Caco-2 (cell line): ENCODE measurements around the gene PDE12. TPM values are rescaled to one million over a fixed set of nuclear protein-coding genes. Genes with fewer than 3 reads are reported as not detected.

Experiments used
- BruUV-seq: library from RNA; stranded (reverse); fragments of 400-500 nt; replicated peaks from 2 replicates; lab custom pipeline; 2021; lab: Mats Ljungman, UMichigan
- CTCF ChIA-PET: fragments of 300-600 bp; sonication (Branson Sonifier 250); formaldehyde crosslinking; loops from one replicate; lab custom pipeline; 2022; ENCODE audit warnings: antibody characterized with exemption; lab: Charles Lee
- POLR2A ChIA-PET: fragments of 300-600 bp; sonication (Branson Sonifier 250); formaldehyde crosslinking; loops from one replicate; lab custom pipeline; 2022; ENCODE audit warnings: antibody characterized with exemption; lab: Charles Lee
- DNase-seq, 2 experiments: peaks; one replicate each; pipeline versions ENCODE4 v3.0.0 to v3.0.0-alpha.2; 2020 to 2022
- H3K27me3 ChIP-seq: replicated peaks from 2 replicates; pipeline ENCODE4 v1.6.0; 2011; ENCODE audit warnings: low read length; ENCODE audit not compliant: control insufficient read depth, insufficient read depth
- H3K36me3 ChIP-seq: 2 replicates; pipeline ENCODE4 v1.5.1; 2011; ENCODE audit warnings: low read length; ENCODE audit not compliant: control insufficient read depth, insufficient read depth
- H3K4me1 ChIP-seq: fragments of 250-450 bp; sonication (Bioruptor Pico); 2 replicates; pipeline ENCODE4 v1.5.1; 2020; ENCODE audit warnings: mild to moderate bottlenecking
- H3K4me3 ChIP-seq: 2 replicates; pipeline ENCODE4 v1.5.1; 2011; ENCODE audit warnings: low read depth, mild to moderate bottlenecking, control low read depth, low read length
- H3K9me3 ChIP-seq: fragments of 250-450 bp; sonication (Bioruptor Pico); 2 replicates; pipeline ENCODE4 v1.5.1; 2020; ENCODE audit warnings: mild to moderate bottlenecking, moderate library complexity
- H3K27ac Mint-ChIP-seq: one replicate; pipeline ENCODE4 v1.8.0; 2022; ENCODE audit warnings: mixed read lengths; ENCODE audit not compliant: unreplicated experiment
- H3K27me3 Mint-ChIP-seq: one replicate; pipeline ENCODE4 v1.8.0; 2022; ENCODE audit warnings: mixed read lengths; ENCODE audit not compliant: insufficient read depth, unreplicated experiment
- H3K36me3 Mint-ChIP-seq: one replicate; pipeline ENCODE4 v1.8.0; 2022; ENCODE audit warnings: mild to moderate bottlenecking, mixed read lengths; ENCODE audit not compliant: insufficient read depth, unreplicated experiment
- H3K4me1 Mint-ChIP-seq: one replicate; pipeline ENCODE4 v1.8.0; 2022; ENCODE audit warnings: low read depth, mixed read lengths; ENCODE audit not compliant: unreplicated experiment
- H3K4me3 Mint-ChIP-seq: one replicate; pipeline ENCODE4 v1.8.0; 2022; ENCODE audit warnings: mild to moderate bottlenecking, moderate library complexity, mixed read lengths; ENCODE audit not compliant: unreplicated experiment
- H3K9me3 Mint-ChIP-seq: one replicate; pipeline ENCODE4 v1.8.0; 2022; ENCODE audit warnings: mixed read lengths; ENCODE audit not compliant: unreplicated experiment
- intact Hi-C: fragments of 100-400 bp; cut with micrococcal nuclease; formaldehyde crosslinking; loops from one replicate; pipeline ENCODE4 v1.10.0; 2022; ENCODE audit not compliant: unreplicated experiment
- total RNA-seq: library from RNA; stranded (reverse); gene quantifications from 2 replicates; pipeline ENCODE4 v1.2.3, GENCODE V29; 2022
- TF ChIP-seq, protein P1 (sequence below), 2 experiments: fragments of 200-600 bp in 1 of 2; IDR thresholded peaks; 1 replicate in 1 of 2; 2 replicates in 1 of 2; pipeline versions ENCODE4 v1.5.1 to v1.8.0; 2011 to 2022; ENCODE audit warnings: antibody characterized with exemption in 1 of 2, control low read depth in 1 of 2, inconsistent platforms in 1 of 2, low read depth in 1 of 2, low read length in 1 of 2, mild to moderate bottlenecking in 1 of 2, moderate library complexity in 1 of 2; ENCODE audit not compliant: insufficient read depth in 1 of 2, severe bottlenecking in 1 of 2, unreplicated experiment in 1 of 2

Gene PDE12
- total RNA-seq, 1 experiment from 2014 or later: 22.1 TPM

- peak; percentile 25 to 42 for DNase-seq
- Histone ChIP-seq H3K4me3 (peak overlapping the region; percentile 71), H3K9me3 (no peaks in the 10 kb centered on the region), H3K36me3 (no peaks in the 10 kb centered on the region), H3K27me3 (no peaks in the 10 kb centered on the region), H3K4me1 (peaks cover 4% of the 10 kb centered on the region; the same call in 1 of the 2 replicates)
- BruUV-seq: no TSS peak
- no peaks in the 10 kb centered on the region for H3K9me3 Mint-ChIP-seq
- H3K4me3 Mint-ChIP-seq: peak overlapping the region; percentile 66
- H3K27ac Mint-ChIP-seq: peak overlapping the region; percentile 89
- no peaks in the 10 kb centered on the region for H3K27me3 Mint-ChIP-seq
- H3K36me3 Mint-ChIP-seq: peaks cover 39% of the 10 kb centered on the region
- POLR2A ChIA-PET: interaction anchor here (1.4 to 3.0 kb wide), 2 partner anchors 40 to 57 kb away, joined by 3 to 11 read pairs; partner anchors contain the start of gene ARF4
- intact Hi-C loops: loop anchor here (1.0 to 5.0 kb wide), 2 partner anchors 105 to 160 kb away; no protein-coding TSS in a partner anchor
- TF ChIP-seq, protein P1, sequence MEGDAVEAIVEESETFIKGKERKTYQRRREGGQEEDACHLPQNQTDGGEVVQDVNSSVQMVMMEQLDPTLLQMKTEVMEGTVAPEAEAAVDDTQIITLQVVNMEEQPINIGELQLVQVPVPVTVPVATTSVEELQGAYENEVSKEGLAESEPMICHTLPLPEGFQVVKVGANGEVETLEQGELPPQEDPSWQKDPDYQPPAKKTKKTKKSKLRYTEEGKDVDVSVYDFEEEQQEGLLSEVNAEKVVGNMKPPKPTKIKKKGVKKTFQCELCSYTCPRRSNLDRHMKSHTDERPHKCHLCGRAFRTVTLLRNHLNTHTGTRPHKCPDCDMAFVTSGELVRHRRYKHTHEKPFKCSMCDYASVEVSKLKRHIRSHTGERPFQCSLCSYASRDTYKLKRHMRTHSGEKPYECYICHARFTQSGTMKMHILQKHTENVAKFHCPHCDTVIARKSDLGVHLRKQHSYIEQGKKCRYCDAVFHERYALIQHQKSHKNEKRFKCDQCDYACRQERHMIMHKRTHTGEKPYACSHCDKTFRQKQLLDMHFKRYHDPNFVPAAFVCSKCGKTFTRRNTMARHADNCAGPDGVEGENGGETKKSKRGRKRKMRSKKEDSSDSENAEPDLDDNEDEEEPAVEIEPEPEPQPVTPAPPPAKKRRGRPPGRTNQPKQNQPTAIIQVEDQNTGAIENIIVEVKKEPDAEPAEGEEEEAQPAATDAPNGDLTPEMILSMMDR (IDR thresholded peaks at IDR 0.05; ENCODE audit: insufficient read depth in 1 of 2, low read depth in 1 of 2, low read length in 1 of 2, severe bottlenecking in 1 of 2, unreplicated experiment in 1 of 2): no peak
- no peaks in the 10 kb centered on the region for H3K4me1 Mint-ChIP-seq
- CTCF ChIA-PET: interaction anchor here (2.9 kb wide), 1 partner anchor 160 kb away, joined by 16 read pairs; no protein-coding TSS in a partner anchor
Measured at GRCh38 chr3:57557085-57557537, 1.0 kb downstream of the PDE12 start.

DNA sequence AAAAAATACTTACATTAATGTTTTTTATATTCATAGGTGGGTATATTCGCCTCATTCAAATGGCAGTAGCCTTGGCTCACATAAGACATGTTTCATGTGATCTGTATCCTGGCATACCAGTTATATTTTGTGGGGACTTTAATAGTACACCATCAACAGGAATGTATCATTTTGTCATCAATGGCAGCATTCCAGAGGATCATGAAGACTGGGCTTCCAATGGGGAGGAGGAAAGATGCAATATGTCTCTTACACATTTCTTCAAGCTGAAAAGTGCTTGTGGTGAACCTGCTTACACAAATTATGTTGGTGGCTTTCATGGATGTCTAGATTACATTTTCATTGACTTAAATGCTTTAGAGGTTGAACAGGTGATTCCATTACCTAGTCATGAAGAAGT is 3.5 kb downstream of the PDE12 start:
- intact Hi-C loops: loop anchor here (5.0 kb wide), 1 partner anchor 107 kb away; no protein-coding TSS in a partner anchor
- ChIA-PET POLR2A (no interaction called here), CTCF (no interaction called here)
- Mint-ChIP-seq H3K27me3 (no peaks in the 10 kb centered on the region), H3K9me3 (no peaks in the 10 kb centered on the region), H3K4me1 (no peaks in the 10 kb centered on the region), H3K4me3 (no peak overlapping the region), H3K36me3 (peaks cover 43% of the 10 kb centered on the region), H3K27ac (no peak overlapping the region)
- H3K4me3 ChIP-seq: no peak overlapping the region
- BruUV-seq: TSS peak; percentile 6
- peaks cover 4% of the 10 kb centered on the region; the same call in 1 of the 2 replicates for H3K4me1 ChIP-seq
- H3K9me3 ChIP-seq: no peaks in the 10 kb centered on the region
- H3K27me3 ChIP-seq: no peaks in the 10 kb centered on the region
- DNase-seq: no peak
- no peaks in the 10 kb centered on the region for H3K36me3 ChIP-seq
- TF ChIP-seq, protein P1 (IDR thresholded peaks at IDR 0.05; ENCODE audit: insufficient read depth in 1 of 2, low read depth in 1 of 2, low read length in 1 of 2, severe bottlenecking in 1 of 2, unreplicated experiment in 1 of 2): no peak

DNA sequence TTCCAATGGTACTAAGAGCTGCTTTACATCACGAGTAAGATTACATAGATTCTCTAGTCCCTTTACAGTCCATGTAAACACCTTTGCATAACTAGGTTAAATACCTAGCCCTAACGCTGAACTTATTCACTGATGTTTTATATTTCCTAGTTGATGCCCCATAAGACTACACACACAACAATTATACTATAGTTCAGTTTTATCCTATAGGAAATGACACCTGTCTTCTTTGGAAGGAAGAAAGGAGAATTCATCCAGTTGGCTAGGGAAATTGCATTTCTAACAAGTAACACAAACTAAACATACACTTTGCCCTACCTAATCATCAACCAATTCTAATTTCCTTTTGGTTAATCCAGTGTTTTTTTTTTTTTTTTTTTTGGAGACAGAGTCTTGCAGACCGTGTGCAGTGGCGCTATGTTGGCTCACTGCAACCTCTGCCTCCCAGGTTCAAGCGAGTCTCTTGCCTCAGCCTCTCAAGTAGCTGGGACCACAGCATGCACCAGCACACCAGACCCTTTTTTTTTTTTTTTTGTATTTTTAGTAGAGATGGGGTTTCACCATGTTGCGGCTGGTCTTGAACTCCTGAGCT is 13.9 kb downstream of the PDE12 start:
- no peak overlapping the region for H3K4me3 Mint-ChIP-seq
- Histone ChIP-seq H3K36me3 (peaks cover 4% of the 10 kb centered on the region), H3K27me3 (no peaks in the 10 kb centered on the region), H3K4me3 (no peak overlapping the region), H3K4me1 (no peaks in the 10 kb centered on the region), H3K9me3 (no peaks in the 10 kb centered on the region)
- no peak for DNase-seq
- peaks cover 86% of the 10 kb centered on the region for H3K36me3 Mint-ChIP-seq
- ChIA-PET POLR2A (interaction anchor here (0.6 kb wide), 1 partner anchor 8 kb away, joined by 11 read pairs; no protein-coding TSS in a partner anchor), CTCF (no interaction called here)
- no peaks in the 10 kb centered on the region for H3K4me1 Mint-ChIP-seq
- no peaks in the 10 kb centered on the region for H3K27me3 Mint-ChIP-seq
- H3K27ac Mint-ChIP-seq: no peak overlapping the region
- no peaks in the 10 kb centered on the region for H3K9me3 Mint-ChIP-seq
- TF ChIP-seq, protein P1 (IDR thresholded peaks at IDR 0.05; ENCODE audit: insufficient read depth in 1 of 2, low read depth in 1 of 2, low read length in 1 of 2, severe bottlenecking in 1 of 2, unreplicated experiment in 1 of 2): no peak
- intact Hi-C loops: no loop called here
- no TSS peak for BruUV-seq
